ENCODE data around the gene DYDC1.
"Not testable (repeated sequence)": the region's sequence is repeated elsewhere in the genome, so short reads cannot be mapped to it uniquely, and the experiment has no call there.

Gene DYDC1

GRCh38 chr10:80356563-80356988, at the start of gene DYDC1, which contains the start of gene DYDC2:
Gene DYDC1, minus strand, starts transcription at chr10:80356755. Its CDS starts 4,154 bp downstream, at chr10:80352601.
Gene DYDC2, plus strand, starts transcription at chr10:80356781. Its CDS starts 5,663 bp downstream, at chr10:80362444.
- DNase-seq, result peak; percentile 61

- no peak for DNase-seq
Measured at GRCh38 chr10:80406204-80406603, 49.6 kb upstream of the DYDC1 start.

- no peak for DNase-seq
Measured at GRCh38 chr10:80405626-80406025, 49.1 kb upstream of the DYDC1 start.

- no peak for DNase-seq
Measured at GRCh38 chr10:80405035-80405434, 48.5 kb upstream of the DYDC1 start.

GRCh38 chr10:80400136-80400804, 43.7 kb upstream of the DYDC1 start:
- DNase-seq, result no peak

GRCh38 chr10:80397014-80397413, 40.5 kb upstream of the DYDC1 start:
- DNase-seq, result no peak

GRCh38 chr10:80394358-80394916, 37.9 kb upstream of the DYDC1 start:
- DNase-seq, result no peak

- DNase-seq, result no peak
Measured at GRCh38 chr10:80392250-80392649, 35.7 kb upstream of the DYDC1 start.

- DNase-seq, result no peak
Measured at GRCh38 chr10:80390740-80391139, 34.2 kb upstream of the DYDC1 start.

- peak; percentile 41 for DNase-seq
Measured at GRCh38 chr10:80382989-80383388, 26.4 kb upstream of the DYDC1 start.

- DNase-seq, result no peak
Measured at GRCh38 chr10:80380185-80380584, 23.6 kb upstream of the DYDC1 start.

- DNase-seq, result no peak
Measured at GRCh38 chr10:80379701-80380100, 23.1 kb upstream of the DYDC1 start.

GRCh38 chr10:80373502-80373901, 16.9 kb upstream of the DYDC1 start:
- no peak for DNase-seq

GRCh38 chr10:80372675-80373074, 16.1 kb upstream of the DYDC1 start:
- no peak for DNase-seq

GRCh38 chr10:80371467-80371866, 14.9 kb upstream of the DYDC1 start:
- no peak for DNase-seq

- DNase-seq, result no peak
Measured at GRCh38 chr10:80365510-80365909, 9.0 kb upstream of the DYDC1 start.

GRCh38 chr10:80359644-80360043, 3.1 kb upstream of the DYDC1 start:
- DNase-seq, result no peak

- not testable (repeated sequence) for DNase-seq
Measured at GRCh38 chr10:80358925-80359324, 2.4 kb upstream of the DYDC1 start.

- no peak for DNase-seq
Measured at GRCh38 chr10:80357851-80358125, 1.2 kb upstream of the DYDC1 start.

- peak; percentile 21 for DNase-seq
Measured at GRCh38 chr10:80356989-80357850, 665 bp upstream of the DYDC1 start.

GRCh38 chr10:80351220-80351619, 5.3 kb downstream of the DYDC1 start:
- DNase-seq, result no peak

- no peak for DNase-seq
Measured at GRCh38 chr10:80350251-80350650, 6.3 kb downstream of the DYDC1 start.

GRCh38 chr10:80344912-80345311, 11.6 kb downstream of the DYDC1 start:
- no peak for DNase-seq

GRCh38 chr10:80344276-80344675, 12.3 kb downstream of the DYDC1 start:
- no peak for DNase-seq

Measured in activated naive CD4-positive, alpha-beta T cell treated with anti-CD3 and anti-CD28 coated beads, Interleukin-2, amount 50 U/mL, for 16 hours (primary cell).